Erythroblast (primary cell): ENCODE data around the gene DAZAP1.

Source experiments
- GATA1 ChIP-seq: IDR thresholded peaks from 2 replicates; pipeline ENCODE4 v1.6.1; 2011; ENCODE audit warnings: low read depth, mild to moderate bottlenecking, control low read depth, low read length, moderate library complexity
- POLR2A ChIP-seq: IDR thresholded peaks from 2 replicates; pipeline ENCODE4 v1.6.1; 2011; ENCODE audit warnings: mild to moderate bottlenecking, low read length

- TF ChIP-seq POLR2A: no peak
- no peak for TF ChIP-seq GATA1
These were observed 22.9 kb downstream of the DAZAP1 start for GRCh38 chr19:1430246-1430645.
